HCT116 (cell line): ENCODE measurements around the gene PRMT5. TPM values are rescaled to one million over a fixed set of nuclear protein-coding genes. Genes with fewer than 3 reads are reported as not detected.

Source experiments
- ATAC-seq: fragments of 200-7000 bp; cut with Tn5 transposase; 2 replicates; pipeline ENCODE4 v1.9.1; 2020; ENCODE audit warnings: mild to moderate bottlenecking, moderate library complexity
- BruUV-seq: library from RNA; stranded (reverse); fragments of 400-500 nt; replicated peaks from 2 replicates; lab custom pipeline; 2021; lab: Mats Ljungman, UMichigan
- CTCF ChIA-PET: fragments of 300-600 bp; sonication (Branson Sonifier 250); formaldehyde crosslinking; loops from one replicate; lab custom pipeline; 2021; ENCODE audit warnings: antibody characterized with exemption; lab: Charles Lee
- POLR2A ChIA-PET: fragments of 300-600, 350-600 bp; sonication (Branson Sonifier 250); formaldehyde crosslinking; loops from one replicate; lab custom pipeline; 2021; ENCODE audit warnings: antibody characterized with exemption; lab: Charles Lee
- RAD21 ChIA-PET, 2 experiments: fragments of 300-600 bp; sonication (Branson Sonifier 250); formaldehyde crosslinking; loops; one replicate each; lab custom pipeline; 2023; ENCODE audit warnings: low total read pairs in 2 of 2; ENCODE audit not compliant: uncharacterized antibody in 2 of 2, unreplicated experiment in 2 of 2, low non-redundant PET in 1 of 2; lab: Charles Lee
- DNase-seq: peaks from one replicate; pipeline ENCODE4 v3.0.0-alpha.2; 2010; ENCODE audit warnings: low read depth, low spot score
- H2AFZ ChIP-seq: fragments of 200-600 bp; shearing (Covaris generic), sonication (generic); 2 replicates; pipeline ENCODE4 v1.6.1; 2017; ENCODE audit warnings: low read depth, mixed run types, mixed read lengths, antibody characterized with exemption, low read length; ENCODE audit not compliant: poor library complexity, severe bottlenecking
- H3K27ac ChIP-seq: 2 replicates; pipeline ENCODE4 v1.5.1; 2012; ENCODE audit warnings: low read depth, low read length
- H3K27me3 ChIP-seq: fragments of 200-600 bp; sonication (generic); 2 replicates; pipeline ENCODE4 v1.6.1; 2016; ENCODE audit warnings: mixed run types, low read length, mixed read lengths; ENCODE audit not compliant: insufficient read depth
- H3K36me3 ChIP-seq, 2 experiments: fragments of 200-500 bp in 1 of 2; fragments of 200-600 bp in 1 of 2; sonication (Bioruptor generic) in 1 of 2; sonication (generic) in 1 of 2; 2 replicates each; pipeline versions ENCODE4 v1.5.1 to v1.6.1; 2014 to 2016; ENCODE audit warnings: low read length in 2 of 2, inconsistent platforms in 1 of 2, mixed read lengths in 1 of 2, mixed run types in 1 of 2; ENCODE audit not compliant: insufficient read depth in 2 of 2, control insufficient read depth in 1 of 2
- H3K4me1 ChIP-seq, 2 experiments: fragments of 200-600 bp in 1 of 2; sonication (generic) in 1 of 2; 2 replicates each; pipeline versions ENCODE4 v1.5.1 to v1.6.1; 2012 to 2017; ENCODE audit warnings: low read length in 2 of 2, inconsistent platforms in 1 of 2, mild to moderate bottlenecking in 1 of 2, mixed read lengths in 1 of 2, mixed run types in 1 of 2, moderate library complexity in 1 of 2; ENCODE audit not compliant: insufficient read depth in 2 of 2, control insufficient read depth in 1 of 2
- H3K4me2 ChIP-seq: fragments of 200-600 bp; sonication (generic); 2 replicates; pipeline ENCODE4 v1.6.1; 2017; ENCODE audit warnings: mixed run types, low read length, mixed read lengths
- H3K4me3 ChIP-seq, 2 experiments: fragments of 200-600 bp in 1 of 2; sonication (generic) in 1 of 2; replicated peaks in 1 of 2; 2 replicates each; pipeline ENCODE4 v1.5.1; 2011 to 2016; ENCODE audit warnings: low read length in 2 of 2, control low read depth in 1 of 2, low read depth in 1 of 2, mild to moderate bottlenecking in 1 of 2, mixed read lengths in 1 of 2, mixed run types in 1 of 2
- H3K79me2 ChIP-seq: fragments of 200-600 bp; sonication (generic); 2 replicates; pipeline ENCODE4 v1.6.1; 2017; ENCODE audit warnings: mild to moderate bottlenecking, mixed run types, low read length, moderate library complexity, mixed read lengths; ENCODE audit not compliant: insufficient read depth
- H3K9ac ChIP-seq: fragments of 200-600 bp; sonication (generic); 2 replicates; pipeline ENCODE4 v1.6.1; 2016; ENCODE audit warnings: low read length, mixed read lengths
- H3K9me2 ChIP-seq: fragments of 200-600 bp; sonication (generic), shearing (Covaris generic); 2 replicates; pipeline ENCODE4 v1.6.1; 2017; ENCODE audit warnings: mixed run types, mild to moderate bottlenecking, moderate library complexity; ENCODE audit not compliant: insufficient read depth
- H3K9me3 ChIP-seq, 2 experiments: fragments of 200-500 bp in 1 of 2; fragments of 200-600 bp in 1 of 2; sonication (Bioruptor generic) in 1 of 2; sonication (generic) in 1 of 2; 2 replicates each; pipeline ENCODE4 v1.6.1; 2014 to 2017; ENCODE audit warnings: low read length in 2 of 2, mixed read lengths in 2 of 2, inconsistent platforms in 1 of 2, low read depth in 1 of 2, mild to moderate bottlenecking in 1 of 2, mixed run types in 1 of 2, moderate library complexity in 1 of 2; ENCODE audit not compliant: control insufficient read depth in 1 of 2, insufficient read depth in 1 of 2
- H4K20me1 ChIP-seq: fragments of 200-600 bp; sonication (generic), shearing (Covaris generic); 2 replicates; pipeline ENCODE4 v1.6.1; 2017; ENCODE audit warnings: mixed run types, mild to moderate bottlenecking, moderate library complexity; ENCODE audit not compliant: insufficient read depth
- ATF3 ChIP-seq: IDR thresholded peaks from 2 replicates; pipeline ENCODE4 v1.6.1; 2012
- CTCF ChIP-seq, 3 experiments: fragments of 200-600 bp in 1 of 3; sonication (generic) in 1 of 3; IDR thresholded peaks in 2 of 3; conservative IDR thresholded peaks in 1 of 3; 2 replicates each; pipeline ENCODE4 v1.5.1; 2012 to 2017; ENCODE audit warnings: low read depth in 2 of 3, low read length in 2 of 3, antibody characterized with exemption in 1 of 3, borderline replicate concordance in 1 of 3, control low read depth in 1 of 3, mild to moderate bottlenecking in 1 of 3, mixed read lengths in 1 of 3, mixed run types in 1 of 3, moderate library complexity in 1 of 3; ENCODE audit not compliant: insufficient read depth in 1 of 3
- YY1 ChIP-seq: IDR thresholded peaks from 2 replicates; pipeline ENCODE4 v1.6.1; 2011; ENCODE audit warnings: low read length, low read depth, moderate library complexity, mild to moderate bottlenecking; ENCODE audit not compliant: insufficient replicate concordance; ENCODE audit errors: extremely low read depth
- intact Hi-C: fragments of 100-400 bp; cut with micrococcal nuclease; formaldehyde crosslinking; loops from 2 replicates; pipeline ENCODE4 v1.10.0; 2022
- total RNA-seq: library from RNA; stranded (reverse); gene quantifications from one replicate; pipeline ENCODE4 v1.2.1, GENCODE V29; 2021; ENCODE audit not compliant: unreplicated experiment

PRMT5 gene
- total RNA-seq, 1 experiment from 2014 or later: 186 TPM

GRCh38 chr14:22973217-22974032 is 44.2 kb upstream of the PRMT5 start:
- intact Hi-C loops: loop anchor here (1.0 kb wide), 1 partner anchor 10 kb away; no protein-coding TSS in a partner anchor

More at GRCh38 chr14:22973217-22974032, 44.2 kb upstream of the PRMT5 start:
- Histone ChIP-seq H3K4me1 (peaks cover 36 to 39% of the 10 kb centered on the region in 2 experiments), H4K20me1 (no peaks in the 10 kb centered on the region), H3K4me3 (no peak overlapping the region), H3K9ac (no peak overlapping the region), H3K36me3 (peaks cover 2 to 35% of the 10 kb centered on the region in 2 experiments; a peak in 2 of 4 replicates), H3K79me2 (peaks cover 15% of the 10 kb centered on the region), H3K27me3 (no peaks in the 10 kb centered on the region), H2AFZ (no peak overlapping the region), H3K9me2 (no peaks in the 10 kb centered on the region), H3K4me2 (no peak overlapping the region), H3K9me3 (no peaks in the 10 kb centered on the region), H3K27ac (no peak overlapping the region)
- DNase-seq (no peak), ATAC-seq (peak; percentile 64)
- ChIA-PET POLR2A (no interaction called here), RAD21 (interaction anchor here in 1 of 2 experiments (0.6 to 1.5 kb wide), 2 partner anchors 83 to 85 kb away, joined by 4 to 8 read pairs; no protein-coding TSS in a partner anchor), CTCF (interaction anchor here (0.9 to 5.2 kb wide), 11 partner anchors 9 to 147 kb away, joined by 3 to 30 read pairs (median 4); partner anchors contain the start of genes AJUBA and PRMT5)
- TF ChIP-seq ATF3: no peak
- peak in 2 of 3 experiments; percentile 61 to 75; a peak in 4 of 6 replicates for TF ChIP-seq CTCF (IDR thresholded peaks at IDR 0.05 in 2 of 3, conservative IDR thresholded peaks at IDR 0.05 in 1 of 3; ENCODE audit: borderline replicate concordance in 1 of 3, insufficient read depth in 1 of 3, low read depth in 2 of 3, low read length in 2 of 3)
- no peak for TF ChIP-seq YY1
- BruUV-seq: no TSS peak
